Osteocyte (in vitro differentiated cells): ENCODE results near the gene TMEM144. TPM values are rescaled to one million over a fixed set of nuclear protein-coding genes. Genes with fewer than 3 reads are reported as not detected.

Experiments used
- DNase-seq: peaks from one replicate; pipeline ENCODE4 v3.0.0; 2021; ENCODE audit warnings: mixed read lengths; ENCODE audit not compliant: unreplicated experiment; ENCODE audit errors: extremely low spot score
- H3K27ac Mint-ChIP-seq: one replicate; pipeline ENCODE4 v1.8.0; 2021; ENCODE audit warnings: mild to moderate bottlenecking, mixed read lengths; ENCODE audit not compliant: unreplicated experiment
- H3K27me3 Mint-ChIP-seq: one replicate; pipeline ENCODE4 v1.8.0; 2021; ENCODE audit warnings: mixed read lengths; ENCODE audit not compliant: unreplicated experiment
- H3K36me3 Mint-ChIP-seq: one replicate; pipeline ENCODE4 v1.8.0; 2021; ENCODE audit warnings: mixed read lengths; ENCODE audit not compliant: unreplicated experiment
- H3K4me1 Mint-ChIP-seq: one replicate; pipeline ENCODE4 v1.8.0; 2021; ENCODE audit warnings: mixed read lengths; ENCODE audit not compliant: unreplicated experiment
- H3K4me3 Mint-ChIP-seq: one replicate; pipeline ENCODE4 v1.8.0; 2021; ENCODE audit warnings: mild to moderate bottlenecking, moderate library complexity, mixed read lengths; ENCODE audit not compliant: unreplicated experiment
- H3K9me3 Mint-ChIP-seq: one replicate; pipeline ENCODE4 v1.8.0; 2021; ENCODE audit warnings: mixed read lengths; ENCODE audit not compliant: unreplicated experiment
- CTCF ChIP-seq: fragments of 200-600 bp; sonication (generic); IDR thresholded peaks from 2 replicates; pipeline ENCODE4 v1.5.0; 2021; ENCODE audit warnings: antibody characterized with exemption, mild to moderate bottlenecking, moderate library complexity
- total RNA-seq: library from RNA; stranded (reverse); gene quantifications from 2 replicates; pipeline ENCODE4 v1.2.1, GENCODE V29; 2021

Gene TMEM144
- total RNA-seq, 1 donor from 2014 or later = 1.7 TPM

GRCh38 chr4:158304694-158305093, 94.4 kb downstream of the TMEM144 start:
- Mint-ChIP-seq H3K27ac (no peak overlapping the region), H3K4me1 (peaks cover 11% of the 10 kb centered on the region), H3K4me3 (no peak overlapping the region), H3K36me3 (peaks cover 3% of the 10 kb centered on the region), H3K9me3 (peaks cover 18% of the 10 kb centered on the region), H3K27me3 (no peaks in the 10 kb centered on the region)
- no peak for DNase-seq
- TF ChIP-seq CTCF = no peak

Other genes with a start within 250 kb of the TMEM144 start
- 11.7 and 11.8 TPM in 2 replicates for gene GASK1B, start 37.5 kb upstream of the TMEM144 start, total RNA-seq